Measurements from ENCODE around the gene SRPX.
A peak's percentile ranks its signal among the peaks of the same experiment; 100 is the strongest.

Gene SRPX

GRCh38 chrX:38211891-38212635 lies 8.6 kb downstream of the SRPX start:
- DNase-seq: no peak

GRCh38 chrX:38206542-38206941 lies 14.1 kb downstream of the SRPX start:
- no peak for DNase-seq

- no peak for DNase-seq
These were observed 14.6 kb downstream of the SRPX start for GRCh38 chrX:38206036-38206435.

- no peak for DNase-seq
These were observed 15.6 kb downstream of the SRPX start for GRCh38 chrX:38205039-38205438.

GRCh38 chrX:38192007-38192810 lies 28.5 kb downstream of the SRPX start:
- DNase-seq: no peak

- no peak for DNase-seq
These were observed 31.0 kb downstream of the SRPX start for GRCh38 chrX:38189431-38190250.

- DNase-seq: no peak
These were observed 37.1 kb downstream of the SRPX start for GRCh38 chrX:38183596-38183995.

- DNase-seq: no peak
These were observed 39.3 kb downstream of the SRPX start for GRCh38 chrX:38181357-38181756.

- no peak for DNase-seq
These were observed 42.3 kb downstream of the SRPX start for GRCh38 chrX:38178396-38178795.

GRCh38 chrX:38175139-38175538 lies 45.5 kb downstream of the SRPX start:
- DNase-seq: peak; percentile 45

- peak; percentile 9 for DNase-seq
These were observed 48.1 kb downstream of the SRPX start for GRCh38 chrX:38172596-38172995.

GRCh38 chrX:38170556-38170955 lies 50.1 kb downstream of the SRPX start:
- no peak for DNase-seq

- DNase-seq: peak; percentile 9
These were observed 54.1 kb downstream of the SRPX start for GRCh38 chrX:38166478-38167083.

GRCh38 chrX:38165023-38165422 lies 55.6 kb downstream of the SRPX start:
- no peak for DNase-seq

- no peak for DNase-seq
These were observed 57.5 kb downstream of the SRPX start for GRCh38 chrX:38163193-38163592.

- DNase-seq: no peak
These were observed 63.8 kb downstream of the SRPX start for GRCh38 chrX:38156838-38157237.

- DNase-seq: no peak
These were observed 65.9 kb downstream of the SRPX start for GRCh38 chrX:38154818-38155217.

GRCh38 chrX:38154340-38154739 lies 66.3 kb downstream of the SRPX start:
- DNase-seq: no peak

GRCh38 chrX:38151441-38151840 lies 69.2 kb downstream of the SRPX start:
- no peak for DNase-seq

GRCh38 chrX:38150993-38151392 lies 69.7 kb downstream of the SRPX start:
- DNase-seq: no peak

- DNase-seq: no peak
These were observed 71.7 kb downstream of the SRPX start for GRCh38 chrX:38149016-38149415.

GRCh38 chrX:38142610-38143009 lies 78.1 kb downstream of the SRPX start:
- no peak for DNase-seq

GRCh38 chrX:38138900-38139299 lies 81.8 kb downstream of the SRPX start:
- no peak for DNase-seq

Measured in retina (tissue), 1 donor.